ENCODE data around the gene MAGI3.

MAGI3 gene

GRCh38 chr1:113540335-113540734 lies 150.0 kb downstream of the MAGI3 start:
- Histone ChIP-seq H3K4me2 (ENCODE audit: low read depth, low read length, poor library complexity, severe bottlenecking) (no peak overlapping the region), H2AFZ (ENCODE audit: low read length) (no peak overlapping the region), H3K36me3 (ENCODE audit: insufficient read depth, low read length) (no peaks in the 10 kb centered on the region), H3K9me3 (ENCODE audit: insufficient read depth, low read depth, low read length) (no peaks in the 10 kb centered on the region), H3K9ac (ENCODE audit: low read depth, low read length, poor library complexity, severe bottlenecking) (no peak overlapping the region), H3K79me2 (ENCODE audit: insufficient read depth, low read length) (no peaks in the 10 kb centered on the region), H3F3A (ENCODE audit: low read depth) (no peaks in the 10 kb centered on the region), H3K4me3 (ENCODE audit: low read length, poor library complexity, severe bottlenecking) (no peak overlapping the region), H3K27me3 (ENCODE audit: insufficient read depth, low read length, poor library complexity, severe bottlenecking) (no peaks in the 10 kb centered on the region), H4K20me1 (ENCODE audit: insufficient read depth, low read length, poor library complexity, severe bottlenecking) (no peaks in the 10 kb centered on the region), H3K4me1 (ENCODE audit: insufficient read depth, low read length, poor library complexity, severe bottlenecking) (no peaks in the 10 kb centered on the region), H3K9me2 (replicated peaks; ENCODE audit: low read depth, low read length) (no peaks in the 10 kb centered on the region)
- TF ChIP-seq CTCF (conservative IDR thresholded peaks at IDR 0.05; ENCODE audit: low read length) = no peak
- TF ChIP-seq EZH2phosphoT487 (IDR thresholded peaks at IDR 0.05; ENCODE audit: borderline replicate concordance) = no peak

DNA sequence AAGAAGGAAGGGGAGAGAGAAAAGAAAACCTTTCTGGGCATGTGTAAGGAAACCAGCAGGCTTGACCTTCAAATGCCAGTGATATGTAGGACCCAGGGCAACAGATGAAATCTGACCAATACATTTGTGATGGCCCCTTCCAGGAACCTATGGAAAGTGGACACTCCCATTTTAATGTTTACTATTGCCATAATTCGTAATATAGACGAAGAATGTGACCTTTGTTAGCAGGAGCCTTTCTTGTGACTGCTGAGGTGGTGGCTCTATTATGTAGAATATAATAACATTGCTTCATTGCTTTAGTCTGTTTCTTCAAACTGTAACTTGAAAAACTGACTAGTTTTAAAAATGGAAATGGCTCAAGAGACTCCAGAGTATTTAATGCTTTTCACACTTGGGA lies 150.8 kb downstream of the MAGI3 start:
- Histone ChIP-seq H3K4me3 (ENCODE audit: low read length, poor library complexity, severe bottlenecking) (no peak overlapping the region), H3K79me2 (ENCODE audit: insufficient read depth, low read length) (no peaks in the 10 kb centered on the region), H3K9me3 (ENCODE audit: insufficient read depth, low read depth, low read length) (no peaks in the 10 kb centered on the region), H3K4me2 (ENCODE audit: low read depth, low read length, poor library complexity, severe bottlenecking) (no peak overlapping the region), H3K27me3 (ENCODE audit: insufficient read depth, low read length, poor library complexity, severe bottlenecking) (no peaks in the 10 kb centered on the region), H3K36me3 (ENCODE audit: insufficient read depth, low read length) (no peaks in the 10 kb centered on the region), H2AFZ (ENCODE audit: low read length) (no peak overlapping the region), H3K9ac (ENCODE audit: low read depth, low read length, poor library complexity, severe bottlenecking) (no peak overlapping the region), H3K4me1 (ENCODE audit: insufficient read depth, low read length, poor library complexity, severe bottlenecking) (no peaks in the 10 kb centered on the region), H3K9me2 (replicated peaks; ENCODE audit: low read depth, low read length) (no peaks in the 10 kb centered on the region), H4K20me1 (ENCODE audit: insufficient read depth, low read length, poor library complexity, severe bottlenecking) (no peaks in the 10 kb centered on the region), H3F3A (ENCODE audit: low read depth) (no peaks in the 10 kb centered on the region)
- TF ChIP-seq CTCF (conservative IDR thresholded peaks at IDR 0.05; ENCODE audit: low read length) = no peak
- TF ChIP-seq EZH2phosphoT487 (IDR thresholded peaks at IDR 0.05; ENCODE audit: borderline replicate concordance) = no peak

- Histone ChIP-seq H3K27me3 (ENCODE audit: insufficient read depth, low read length, poor library complexity, severe bottlenecking) (no peaks in the 10 kb centered on the region), H3F3A (ENCODE audit: low read depth) (no peaks in the 10 kb centered on the region), H3K9ac (ENCODE audit: low read depth, low read length, poor library complexity, severe bottlenecking) (no peak overlapping the region), H3K9me2 (replicated peaks; ENCODE audit: low read depth, low read length) (no peaks in the 10 kb centered on the region), H3K4me3 (ENCODE audit: low read length, poor library complexity, severe bottlenecking) (no peak overlapping the region), H3K4me1 (ENCODE audit: insufficient read depth, low read length, poor library complexity, severe bottlenecking) (no peaks in the 10 kb centered on the region), H3K36me3 (ENCODE audit: insufficient read depth, low read length) (no peaks in the 10 kb centered on the region), H3K9me3 (ENCODE audit: insufficient read depth, low read depth, low read length) (no peaks in the 10 kb centered on the region), H3K4me2 (ENCODE audit: low read depth, low read length, poor library complexity, severe bottlenecking) (no peak overlapping the region), H3K79me2 (ENCODE audit: insufficient read depth, low read length) (no peaks in the 10 kb centered on the region), H2AFZ (ENCODE audit: low read length) (no peak overlapping the region), H4K20me1 (ENCODE audit: insufficient read depth, low read length, poor library complexity, severe bottlenecking) (no peaks in the 10 kb centered on the region)
- TF ChIP-seq EZH2phosphoT487 (IDR thresholded peaks at IDR 0.05; ENCODE audit: borderline replicate concordance) (no peak), CTCF (conservative IDR thresholded peaks at IDR 0.05; ENCODE audit: low read length) (no peak)
Observed at GRCh38 chr1:113542221-113542701, 151.9 kb downstream of the MAGI3 start.

Measured in Loucy (cell line).